GM12874 (cell line): ENCODE data around the gene DNAJC1.

Source experiments
- TF ChIP-seq, protein P1 (sequence below): IDR thresholded peaks from 2 replicates; pipeline ENCODE4 v1.5.1; 2011; ENCODE audit warnings: low read depth, mild to moderate bottlenecking, control low read depth, low read length, moderate library complexity; ENCODE audit not compliant: insufficient read depth

Gene DNAJC1

DNA sequence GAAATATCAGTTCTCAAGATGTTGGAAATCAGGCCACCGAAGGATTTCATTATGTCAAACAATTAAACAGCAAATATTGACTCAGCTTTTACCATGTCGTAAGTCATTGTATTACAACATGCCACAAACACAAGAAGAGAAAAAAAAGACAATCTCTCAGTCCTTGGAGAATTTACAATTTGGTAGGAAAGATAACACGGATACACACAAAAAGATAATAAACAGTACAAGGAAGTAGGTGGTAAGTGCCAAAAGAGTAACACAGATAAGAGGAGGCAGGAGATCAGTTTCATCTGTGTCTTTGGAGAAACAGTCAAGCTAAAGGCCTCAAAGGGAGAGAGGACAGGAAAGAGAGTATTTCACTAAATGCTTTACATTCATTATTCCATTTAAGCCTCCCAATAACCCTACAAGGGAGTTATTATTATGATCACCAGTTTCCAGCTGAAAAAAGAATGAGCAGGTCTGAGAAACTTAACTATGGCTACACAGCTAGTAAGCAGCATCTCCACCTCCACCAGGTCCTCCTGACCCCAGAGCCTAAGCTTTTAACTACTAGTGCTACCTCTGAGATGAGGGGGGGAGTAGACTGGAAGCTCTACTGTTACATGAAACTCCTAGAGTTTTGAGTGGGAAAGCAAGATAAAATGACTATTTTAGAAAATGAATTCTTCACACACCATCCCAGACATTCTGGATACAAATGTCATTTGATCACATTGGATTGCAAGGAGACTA is 13.9 kb upstream of the DNAJC1 start:
- TF ChIP-seq, protein P1, sequence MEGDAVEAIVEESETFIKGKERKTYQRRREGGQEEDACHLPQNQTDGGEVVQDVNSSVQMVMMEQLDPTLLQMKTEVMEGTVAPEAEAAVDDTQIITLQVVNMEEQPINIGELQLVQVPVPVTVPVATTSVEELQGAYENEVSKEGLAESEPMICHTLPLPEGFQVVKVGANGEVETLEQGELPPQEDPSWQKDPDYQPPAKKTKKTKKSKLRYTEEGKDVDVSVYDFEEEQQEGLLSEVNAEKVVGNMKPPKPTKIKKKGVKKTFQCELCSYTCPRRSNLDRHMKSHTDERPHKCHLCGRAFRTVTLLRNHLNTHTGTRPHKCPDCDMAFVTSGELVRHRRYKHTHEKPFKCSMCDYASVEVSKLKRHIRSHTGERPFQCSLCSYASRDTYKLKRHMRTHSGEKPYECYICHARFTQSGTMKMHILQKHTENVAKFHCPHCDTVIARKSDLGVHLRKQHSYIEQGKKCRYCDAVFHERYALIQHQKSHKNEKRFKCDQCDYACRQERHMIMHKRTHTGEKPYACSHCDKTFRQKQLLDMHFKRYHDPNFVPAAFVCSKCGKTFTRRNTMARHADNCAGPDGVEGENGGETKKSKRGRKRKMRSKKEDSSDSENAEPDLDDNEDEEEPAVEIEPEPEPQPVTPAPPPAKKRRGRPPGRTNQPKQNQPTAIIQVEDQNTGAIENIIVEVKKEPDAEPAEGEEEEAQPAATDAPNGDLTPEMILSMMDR, result no peak

DNA sequence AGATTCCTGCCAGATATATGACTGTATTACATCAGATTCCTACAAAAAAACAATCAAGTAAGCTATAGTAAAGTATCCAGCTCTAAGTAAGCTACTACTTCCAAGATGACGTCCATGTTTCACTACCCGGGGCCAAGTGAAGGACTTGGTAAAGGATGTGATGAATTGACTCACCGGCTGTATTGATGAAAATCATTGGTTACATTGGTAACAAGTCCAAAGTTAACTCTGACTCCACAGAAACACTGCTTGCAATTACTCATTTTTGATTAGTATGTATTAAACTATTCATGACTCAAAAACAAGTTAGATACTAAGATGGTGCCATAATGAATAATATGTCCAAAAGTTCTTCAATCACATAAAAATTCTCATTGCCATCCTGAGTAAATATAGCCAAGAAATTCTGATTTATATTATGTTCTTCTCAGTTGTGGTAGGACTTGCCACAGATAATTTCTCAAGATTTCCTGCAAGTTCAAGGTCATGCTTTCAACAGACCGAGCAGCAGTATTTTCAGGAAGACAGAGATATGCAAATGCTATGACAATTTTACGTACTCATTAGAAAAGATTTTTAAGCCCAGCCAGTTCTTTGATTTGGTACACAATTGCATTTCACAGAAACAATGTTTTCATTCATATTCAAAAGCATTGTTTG is 12.6 kb upstream of the DNAJC1 start:
- TF ChIP-seq, protein P1, result no peak

DNA sequence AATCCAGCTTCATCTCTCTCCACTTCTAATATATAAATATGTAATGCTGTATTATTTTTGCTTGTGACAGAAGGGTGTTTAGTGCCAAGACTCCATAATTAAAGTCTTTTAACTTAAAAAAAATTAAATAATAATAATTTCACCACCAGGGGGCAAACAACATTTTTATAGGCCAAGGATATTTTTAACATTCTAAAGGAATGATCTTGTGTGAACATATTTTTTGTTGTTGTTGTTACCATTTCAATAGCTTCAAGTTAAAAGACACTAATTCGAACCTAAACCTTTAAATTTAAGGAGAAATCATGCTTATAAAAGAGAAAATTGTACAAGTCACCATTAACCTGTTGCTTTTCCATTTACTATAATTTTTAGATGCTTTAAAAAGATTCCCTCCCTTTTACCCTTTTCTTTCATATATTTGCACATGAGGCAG is 7.5 kb upstream of the DNAJC1 start:
- TF ChIP-seq, protein P1, result no peak

DNA sequence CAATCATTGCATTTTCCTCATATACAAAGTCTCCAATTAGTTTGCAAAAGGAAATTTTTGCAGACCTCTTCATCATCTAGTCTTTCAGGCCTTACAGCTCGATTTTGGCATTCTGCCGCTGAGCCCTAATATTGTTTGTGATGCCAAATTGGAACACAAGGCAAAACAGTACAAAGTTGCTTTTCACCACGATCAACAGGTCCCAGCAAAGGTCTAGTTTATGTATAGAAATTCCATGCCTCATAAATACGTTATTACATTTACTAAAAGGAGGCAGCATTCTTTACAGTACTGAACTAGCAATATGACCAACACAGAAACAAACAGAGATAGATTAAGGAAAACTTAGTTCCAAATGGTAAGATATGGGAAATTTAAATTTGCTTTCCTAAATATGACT is 7.0 kb upstream of the DNAJC1 start:
- TF ChIP-seq, protein P1, result no peak

DNA sequence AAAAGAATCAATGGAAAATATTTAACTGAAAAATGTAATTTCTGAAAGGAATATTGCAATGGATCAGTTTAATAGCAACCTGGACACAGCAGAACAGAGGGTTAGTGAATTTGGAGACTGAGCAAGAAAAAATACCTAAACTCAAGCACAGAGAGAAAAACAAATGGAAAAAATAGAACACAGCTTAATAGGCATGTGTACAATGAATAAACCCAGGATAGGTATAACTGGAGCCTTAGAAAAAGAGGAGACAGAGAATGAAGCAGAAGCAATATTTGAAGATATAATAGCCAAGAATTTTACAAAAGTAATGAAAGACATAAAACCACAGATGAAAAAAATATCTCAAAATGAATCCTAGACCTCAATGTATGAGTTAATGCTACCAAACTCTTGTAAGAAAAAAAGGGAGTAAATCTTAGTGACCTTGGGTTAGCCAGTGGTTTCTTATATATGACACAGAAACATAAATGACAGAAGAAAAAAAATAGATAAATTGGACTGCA is 2.9 kb upstream of the DNAJC1 start:
- TF ChIP-seq, protein P1, result no peak

DNA sequence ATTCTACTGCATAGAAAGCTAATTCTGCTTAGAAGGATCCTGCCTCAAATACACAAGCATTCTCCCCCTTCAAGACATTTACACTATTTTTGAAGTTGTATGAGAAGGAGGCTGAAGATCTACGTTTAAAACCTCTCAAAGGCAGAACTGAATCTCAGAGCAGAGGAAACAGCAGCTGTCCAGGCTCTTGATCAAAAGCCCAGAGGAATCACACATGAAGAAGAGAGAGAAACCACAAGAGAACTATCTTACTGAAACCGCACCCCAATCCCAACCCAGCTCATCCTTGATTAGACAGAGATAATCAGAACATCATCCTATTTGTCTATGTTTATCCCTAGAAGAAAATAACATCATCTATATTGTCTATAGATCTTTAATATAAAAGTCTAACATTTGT is 2.2 kb upstream of the DNAJC1 start:
- TF ChIP-seq, protein P1, result no peak

DNA sequence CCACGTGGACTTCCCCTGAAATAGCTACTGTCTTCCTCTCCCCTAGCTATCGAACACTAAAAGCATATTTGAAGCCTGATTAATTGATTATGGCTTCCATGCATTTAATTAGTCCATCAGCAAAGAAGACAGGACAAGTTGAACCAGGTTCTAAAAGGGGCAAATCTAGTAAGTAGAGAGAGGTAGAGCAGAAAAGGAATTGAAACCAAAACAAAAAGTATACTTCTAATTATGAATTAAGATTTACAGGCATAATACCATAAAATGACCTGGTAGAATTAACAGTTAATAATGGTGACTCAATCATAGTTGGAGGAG is 393 bp upstream of the DNAJC1 start:
- TF ChIP-seq, protein P1, result no peak
